Central memory CD8-positive, alpha-beta T cell (primary cell): ENCODE data around the gene RNF212B.

Source experiments
- ATAC-seq: fragments of 150-1000 bp; cut with Tn5 transposase; replicated peaks from 2 replicates; pipeline ENCODE4 v1.10.0; 2022; ENCODE audit warnings: mild to moderate bottlenecking, moderate FRiP score, moderate number of reproducible peaks; ENCODE audit not compliant: poor library complexity, severe bottlenecking; ENCODE audit errors: extremely low read depth
- DNase-seq, 2 donors: peaks; one replicate each; pipeline ENCODE4 v3.0.0; 2021; ENCODE audit warnings: low spot score in 2 of 2
- H3K27ac Mint-ChIP-seq: one replicate; pipeline ENCODE4 v1.8.0; 2022; ENCODE audit warnings: low read depth, mild to moderate bottlenecking, moderate library complexity, mixed read lengths
- H3K27me3 Mint-ChIP-seq: one replicate; pipeline ENCODE4 v1.8.0; 2022; ENCODE audit warnings: mixed read lengths
- H3K36me3 Mint-ChIP-seq: one replicate; pipeline ENCODE4 v1.8.0; 2022; ENCODE audit warnings: mild to moderate bottlenecking, moderate library complexity, mixed read lengths; ENCODE audit not compliant: insufficient read depth
- H3K4me1 Mint-ChIP-seq: one replicate; pipeline ENCODE4 v1.8.0; 2022; ENCODE audit warnings: mixed read lengths
- H3K4me3 Mint-ChIP-seq: one replicate; pipeline ENCODE4 v1.8.0; 2022; ENCODE audit warnings: mild to moderate bottlenecking, moderate library complexity, mixed read lengths
- H3K9me3 Mint-ChIP-seq: one replicate; pipeline ENCODE4 v1.8.0; 2022; ENCODE audit warnings: mixed read lengths

The RNF212B gene

DNA sequence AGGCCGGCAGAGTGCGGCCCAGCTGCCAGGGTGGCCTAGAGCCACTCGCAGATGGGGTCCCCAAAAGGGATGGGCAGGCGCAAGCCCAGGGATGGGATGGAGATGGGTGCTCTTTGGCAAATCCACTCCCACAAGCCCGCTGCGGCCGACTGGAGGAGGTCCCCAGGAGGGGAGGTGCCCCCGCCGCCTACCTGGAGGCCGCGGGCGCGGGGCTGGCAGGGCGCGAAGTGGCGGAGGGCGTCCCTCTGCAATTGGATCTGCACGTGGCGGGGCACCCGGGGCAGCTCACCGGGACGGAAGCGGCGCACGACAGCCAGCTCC is 64.2 kb downstream of the RNF212B start:
- peaks cover 14% of the 10 kb centered on the region for H3K27me3 Mint-ChIP-seq
- peak overlapping the region; percentile 93 for H3K27ac Mint-ChIP-seq
- no peaks in the 10 kb centered on the region for H3K9me3 Mint-ChIP-seq
- ATAC-seq, result peak; percentile 30
- peaks cover 16% of the 10 kb centered on the region for H3K36me3 Mint-ChIP-seq
- H3K4me1 Mint-ChIP-seq, result peaks cover 34% of the 10 kb centered on the region
- peak overlapping the region; percentile 97 for H3K4me3 Mint-ChIP-seq
- DNase-seq, result peak in 1 of 2 donors; percentile 67

DNA sequence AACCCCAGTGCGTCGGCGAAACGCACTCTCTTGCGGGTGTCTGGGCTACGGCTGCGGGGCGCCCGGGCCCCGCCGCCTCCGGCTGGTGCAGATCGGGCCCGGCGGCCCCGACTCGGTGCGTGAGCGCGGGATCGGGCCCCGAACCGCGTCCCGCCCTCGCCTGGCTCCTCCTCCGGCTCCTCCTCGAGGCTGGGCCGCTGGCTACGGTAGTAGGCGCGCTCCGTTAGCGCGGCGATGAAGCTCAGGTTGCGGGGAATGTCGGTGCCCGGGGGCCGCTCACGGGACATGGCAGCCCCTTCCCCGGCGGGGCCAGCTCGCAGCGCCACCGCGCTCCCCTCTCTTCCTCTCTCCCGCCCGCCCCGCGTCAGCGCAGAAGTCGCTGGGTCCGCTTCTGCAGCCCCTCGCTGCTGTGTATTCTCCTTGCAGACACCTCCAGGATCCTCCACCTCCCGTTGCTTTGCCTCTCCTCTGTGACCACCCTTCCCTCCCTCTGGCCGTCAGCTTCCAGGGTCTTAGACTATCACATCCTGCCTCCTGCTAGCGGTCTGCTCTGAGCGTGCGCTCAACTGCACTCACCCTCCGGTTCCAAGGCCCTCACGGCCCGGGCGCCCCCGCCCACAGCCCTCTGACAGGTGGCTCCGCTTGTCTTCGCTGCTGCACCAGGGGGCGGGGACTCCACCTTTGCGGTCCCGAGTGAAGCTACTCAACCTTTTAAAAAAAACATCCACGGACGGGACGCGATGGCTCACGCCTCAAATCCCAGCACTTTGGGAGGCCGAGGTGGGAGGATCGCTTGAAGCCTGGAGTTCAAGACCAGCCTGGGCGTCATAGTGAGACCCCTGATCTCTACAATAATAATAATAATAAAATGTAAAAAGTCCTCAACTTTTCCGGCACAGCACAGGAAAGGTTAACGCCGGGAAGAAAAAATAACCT is 64.8 kb downstream of the RNF212B start, which contains the start of gene PPP1R3E:
TSS of gene PPP1R3E (minus strand) at position 570 of the 936 bp plus-strand sequence. CDS start at position 287, 283 bp downstream.
- H3K4me3 Mint-ChIP-seq, result peak within 1 kb of the TSS; percentile 97
- peaks cover 14% of the 10 kb centered on the region for H3K36me3 Mint-ChIP-seq
- DNase-seq (peak; percentile 63 to 65), ATAC-seq (peak; percentile 41)
- peak within 1 kb of the TSS; percentile 93 for H3K27ac Mint-ChIP-seq
- no peaks in the 10 kb centered on the region for H3K9me3 Mint-ChIP-seq
- peaks cover 20% of the 10 kb centered on the region for H3K27me3 Mint-ChIP-seq
- peaks cover 34% of the 10 kb centered on the region for H3K4me1 Mint-ChIP-seq

DNA sequence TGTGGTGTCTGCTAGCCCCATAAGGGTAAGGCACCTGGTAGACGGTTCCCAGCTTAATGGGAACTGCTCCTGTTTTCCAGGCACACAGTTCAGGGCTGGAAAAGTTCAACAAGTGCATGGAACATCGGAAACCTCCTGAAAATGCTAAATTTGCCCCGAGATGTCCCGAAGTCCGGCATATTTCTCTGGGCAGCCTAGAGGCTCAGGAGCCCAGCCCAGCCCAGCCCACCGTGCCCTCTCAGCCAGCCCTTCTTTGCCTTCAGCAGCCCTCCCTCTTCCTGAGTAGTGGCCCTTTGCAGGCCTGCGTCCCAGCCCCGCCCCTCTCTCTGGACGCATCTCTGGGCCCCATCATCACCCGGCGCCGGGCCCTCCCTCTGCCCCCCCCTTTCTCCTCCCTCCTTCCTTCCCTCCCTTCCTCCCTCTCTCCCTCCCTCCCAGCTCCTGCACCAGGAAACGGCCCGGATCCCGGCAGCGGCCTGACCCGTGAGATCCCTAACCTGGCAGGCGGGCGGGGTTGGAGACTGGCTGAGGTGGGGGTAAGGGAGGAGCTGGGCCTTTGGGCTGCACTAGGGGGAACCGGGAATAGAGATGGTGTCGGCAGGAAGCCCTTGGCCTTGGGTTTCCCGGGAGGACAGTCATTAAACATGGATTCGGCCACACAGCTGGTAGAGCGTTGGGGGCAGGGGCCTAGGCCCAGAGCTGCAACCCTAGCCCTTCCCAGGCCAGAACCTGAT is 68.8 kb downstream of the RNF212B start, which contains the start of gene BCL2L2:
TSS of gene BCL2L2 (plus strand) at position 422 of the 734 bp plus-strand sequence. CDS start 935 bp downstream, outside the sequence.
- no peak for DNase-seq
- Mint-ChIP-seq H3K4me1 (peaks cover 12% of the 10 kb centered on the region), H3K9me3 (no peaks in the 10 kb centered on the region), H3K4me3 (peak within 1 kb of the TSS; percentile 22), H3K27ac (peak within 1 kb of the TSS; percentile 76), H3K27me3 (peaks cover 39% of the 10 kb centered on the region), H3K36me3 (peaks cover 7% of the 10 kb centered on the region)
- no peak for ATAC-seq

DNA sequence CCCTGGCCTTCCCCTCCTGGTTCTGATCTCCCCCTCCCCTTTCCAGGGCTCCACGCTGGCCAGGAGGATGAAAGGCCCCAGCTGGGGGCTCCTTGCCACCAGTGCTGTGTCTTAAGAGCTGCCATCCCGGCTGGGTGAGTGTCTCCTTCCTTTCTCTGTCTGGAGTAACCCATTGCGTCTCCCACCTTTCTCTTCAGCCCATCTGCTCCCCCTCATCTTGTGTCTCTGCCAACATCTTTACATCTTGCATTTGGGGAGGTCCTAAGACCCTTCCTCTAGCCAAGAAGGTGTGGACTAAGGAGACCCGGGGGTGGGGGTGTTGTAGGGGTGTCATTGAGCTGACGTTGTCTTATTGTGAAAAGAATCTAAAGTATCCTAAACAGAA is 69.4 kb downstream of the RNF212B start:
- peaks cover 39% of the 10 kb centered on the region for H3K27me3 Mint-ChIP-seq
- peaks cover 12% of the 10 kb centered on the region for H3K4me1 Mint-ChIP-seq
- H3K4me3 Mint-ChIP-seq, result peak overlapping the region; percentile 22
- no peaks in the 10 kb centered on the region for H3K9me3 Mint-ChIP-seq
- DNase-seq (no peak), ATAC-seq (no peak)
- peaks cover 4% of the 10 kb centered on the region for H3K36me3 Mint-ChIP-seq
- H3K27ac Mint-ChIP-seq, result peak overlapping the region; percentile 76

DNA sequence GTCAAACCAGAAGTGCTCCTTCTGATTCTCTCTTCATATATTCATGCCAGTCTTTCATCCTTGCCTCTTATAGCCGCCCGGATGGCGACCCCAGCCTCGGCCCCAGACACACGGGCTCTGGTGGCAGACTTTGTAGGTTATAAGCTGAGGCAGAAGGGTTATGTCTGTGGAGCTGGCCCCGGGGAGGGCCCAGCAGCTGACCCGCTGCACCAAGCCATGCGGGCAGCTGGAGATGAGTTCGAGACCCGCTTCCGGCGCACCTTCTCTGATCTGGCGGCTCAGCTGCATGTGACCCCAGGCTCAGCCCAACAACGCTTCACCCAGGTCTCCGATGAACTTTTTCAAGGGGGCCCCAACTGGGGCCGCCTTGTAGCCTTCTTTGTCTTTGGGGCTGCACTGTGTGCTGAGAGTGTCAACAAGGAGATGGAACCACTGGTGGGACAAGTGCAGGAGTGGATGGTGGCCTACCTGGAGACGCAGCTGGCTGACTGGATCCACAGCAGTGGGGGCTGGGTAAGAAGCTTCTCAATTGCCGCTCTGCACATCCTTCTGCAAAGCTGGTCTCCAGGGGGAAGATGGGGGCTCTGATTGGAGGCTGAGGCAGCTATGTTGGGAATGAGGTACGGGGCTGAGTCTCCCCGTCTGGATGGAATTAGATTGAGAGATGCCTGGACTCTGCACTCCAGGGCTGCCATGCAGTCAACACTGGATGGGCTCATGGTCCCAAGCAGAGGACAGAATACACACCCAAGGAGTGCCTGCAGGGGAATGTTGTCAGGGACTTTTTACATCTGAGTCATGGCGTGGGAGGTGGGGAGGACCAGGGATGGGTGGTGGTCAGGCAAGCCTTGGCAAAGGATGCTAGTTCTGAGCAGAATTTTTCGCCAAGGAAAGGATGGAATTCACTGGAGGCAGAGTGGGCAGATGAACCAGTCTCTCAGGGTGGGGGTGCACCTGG is 70.2 kb downstream of the RNF212B start:
- Mint-ChIP-seq H3K4me1 (peaks cover 5% of the 10 kb centered on the region), H3K27me3 (peaks cover 39% of the 10 kb centered on the region), H3K36me3 (no peaks in the 10 kb centered on the region), H3K4me3 (no peak overlapping the region), H3K27ac (no peak overlapping the region), H3K9me3 (no peaks in the 10 kb centered on the region)
- ATAC-seq (no peak), DNase-seq (no peak)

DNA sequence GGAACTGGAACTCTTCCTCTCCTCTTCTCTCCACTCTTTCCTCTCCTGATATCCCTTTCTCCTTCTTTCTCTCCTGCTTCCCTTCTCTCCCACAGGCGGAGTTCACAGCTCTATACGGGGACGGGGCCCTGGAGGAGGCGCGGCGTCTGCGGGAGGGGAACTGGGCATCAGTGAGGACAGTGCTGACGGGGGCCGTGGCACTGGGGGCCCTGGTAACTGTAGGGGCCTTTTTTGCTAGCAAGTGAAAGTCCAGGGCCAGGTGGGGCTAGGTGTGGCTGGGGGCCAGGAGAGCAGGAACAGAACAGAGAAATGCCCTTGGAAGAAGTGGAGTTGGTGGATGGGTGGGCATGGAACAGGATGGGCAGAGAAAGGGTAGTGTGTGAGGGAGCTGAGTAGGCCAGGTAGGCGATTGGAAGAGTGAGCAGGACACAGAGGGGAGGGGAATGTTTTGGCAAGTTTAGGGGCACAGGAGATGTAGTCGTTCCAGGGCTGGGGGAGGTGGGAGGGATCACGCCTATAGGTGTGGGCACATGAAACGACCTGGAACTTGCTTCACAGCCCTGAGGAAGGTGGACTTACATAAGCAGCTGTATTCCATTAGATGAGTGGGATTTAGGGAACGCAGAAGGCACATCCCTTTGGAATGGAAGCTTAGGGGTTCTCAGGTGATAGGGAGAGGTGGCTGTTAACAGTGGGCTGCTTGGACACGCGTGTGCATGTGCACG is 71.1 kb downstream of the RNF212B start:
- no peak overlapping the region for H3K27ac Mint-ChIP-seq
- no peaks in the 10 kb centered on the region for H3K9me3 Mint-ChIP-seq
- no peaks in the 10 kb centered on the region for H3K36me3 Mint-ChIP-seq
- DNase-seq (no peak), ATAC-seq (no peak)
- H3K27me3 Mint-ChIP-seq, result peaks cover 39% of the 10 kb centered on the region
- H3K4me3 Mint-ChIP-seq, result no peak overlapping the region
- H3K4me1 Mint-ChIP-seq, result no peaks in the 10 kb centered on the region

DNA sequence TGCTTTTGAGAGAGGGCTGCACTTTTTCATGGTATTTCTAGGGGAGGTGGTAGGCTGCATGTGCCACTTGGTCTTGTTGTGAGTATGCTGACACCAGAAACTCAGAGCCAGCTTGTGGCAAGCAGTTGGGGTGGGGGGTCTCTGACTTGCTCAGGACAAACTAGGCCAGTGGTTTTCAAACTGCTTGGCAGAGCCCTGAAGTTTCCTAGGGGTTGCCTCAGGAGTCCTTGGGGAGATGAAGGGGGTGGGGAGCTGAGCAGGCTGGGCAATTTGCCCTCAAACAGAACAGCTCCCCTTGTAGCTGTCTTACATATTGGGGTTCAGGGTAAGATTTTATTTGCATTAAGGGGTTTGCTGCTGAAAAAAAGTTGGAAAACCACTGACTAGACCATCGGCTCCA is 72.8 kb downstream of the RNF212B start:
- Mint-ChIP-seq H3K36me3 (no peaks in the 10 kb centered on the region), H3K9me3 (no peaks in the 10 kb centered on the region), H3K27ac (no peak overlapping the region), H3K4me1 (no peaks in the 10 kb centered on the region), H3K4me3 (no peak overlapping the region), H3K27me3 (peaks cover 39% of the 10 kb centered on the region)
- no peak for ATAC-seq
- DNase-seq, result no peak

DNA sequence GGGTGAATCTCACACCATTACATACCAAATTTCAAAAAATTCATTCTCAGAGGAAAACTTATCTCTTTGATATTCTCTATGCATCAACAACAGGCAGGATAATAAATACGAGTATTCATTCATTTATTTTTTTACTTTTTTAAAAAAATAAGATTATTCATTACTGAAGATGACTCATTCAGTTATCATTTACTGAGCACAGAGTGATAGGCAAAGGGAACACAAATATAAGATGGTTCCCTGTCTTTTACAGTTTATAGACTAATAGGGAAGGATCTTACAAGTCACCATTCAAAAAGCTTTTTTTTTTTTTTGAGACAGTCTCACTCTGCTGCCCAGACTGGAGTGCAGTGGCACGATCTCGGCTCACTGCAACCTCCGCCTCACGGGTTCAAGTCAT is 78.6 kb downstream of the RNF212B start:
- no peaks in the 10 kb centered on the region for H3K27me3 Mint-ChIP-seq
- H3K36me3 Mint-ChIP-seq, result peaks cover 8% of the 10 kb centered on the region
- H3K27ac Mint-ChIP-seq, result no peak overlapping the region

DNA sequence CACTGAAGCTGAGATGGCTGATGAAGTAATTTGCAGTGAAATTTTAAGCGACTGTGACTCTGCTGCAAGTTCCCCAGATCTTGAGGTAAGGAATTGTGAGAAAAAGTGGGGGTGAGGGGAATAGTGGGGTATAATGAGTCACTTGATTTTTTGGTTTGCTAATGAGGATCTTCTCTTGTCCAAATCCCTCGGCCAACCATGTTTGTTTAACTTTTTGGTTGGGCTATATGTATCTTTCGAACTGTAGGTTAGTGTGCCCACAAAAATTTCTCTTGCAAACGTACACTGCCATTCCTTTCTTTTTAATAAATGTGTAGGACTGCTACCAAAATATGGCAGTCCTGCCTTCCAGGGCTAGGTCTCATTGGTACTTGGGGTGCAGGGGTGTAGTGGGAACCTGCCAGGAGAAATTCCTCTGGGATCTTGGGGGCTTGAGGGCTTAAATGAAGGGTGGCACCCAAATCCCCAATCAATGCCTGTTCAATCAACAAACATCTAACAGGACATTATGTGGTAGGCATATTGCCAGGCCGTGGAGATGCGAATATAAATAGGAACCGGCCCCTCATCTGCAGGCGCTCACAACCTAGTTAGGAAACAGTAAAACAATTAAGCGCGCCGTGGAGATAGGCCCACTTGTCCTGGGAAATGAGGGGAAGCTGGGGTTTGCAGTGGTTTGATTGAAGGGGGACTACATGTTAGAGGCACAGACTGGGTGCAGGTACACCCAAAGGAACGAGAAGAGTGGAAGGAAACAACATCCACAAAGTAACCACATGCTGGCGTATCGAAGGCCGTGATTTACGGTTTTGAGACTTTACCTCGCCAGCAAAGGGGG is 82.2 kb downstream of the RNF212B start:
- Mint-ChIP-seq H3K4me3 (peak overlapping the region; percentile 89), H3K9me3 (no peaks in the 10 kb centered on the region), H3K27me3 (no peaks in the 10 kb centered on the region), H3K36me3 (peaks cover 34% of the 10 kb centered on the region), H3K4me1 (peaks cover 31% of the 10 kb centered on the region), H3K27ac (peak overlapping the region; percentile 97)
- ATAC-seq, result no peak
- no peak for DNase-seq

More for the DNA sequence above, 78.6 kb downstream of the RNF212B start:
- Mint-ChIP-seq H3K4me1 (peaks cover 14% of the 10 kb centered on the region), H3K9me3 (no peaks in the 10 kb centered on the region), H3K4me3 (no peak overlapping the region)
- DNase-seq, result no peak
- ATAC-seq, result no peak

DNA sequence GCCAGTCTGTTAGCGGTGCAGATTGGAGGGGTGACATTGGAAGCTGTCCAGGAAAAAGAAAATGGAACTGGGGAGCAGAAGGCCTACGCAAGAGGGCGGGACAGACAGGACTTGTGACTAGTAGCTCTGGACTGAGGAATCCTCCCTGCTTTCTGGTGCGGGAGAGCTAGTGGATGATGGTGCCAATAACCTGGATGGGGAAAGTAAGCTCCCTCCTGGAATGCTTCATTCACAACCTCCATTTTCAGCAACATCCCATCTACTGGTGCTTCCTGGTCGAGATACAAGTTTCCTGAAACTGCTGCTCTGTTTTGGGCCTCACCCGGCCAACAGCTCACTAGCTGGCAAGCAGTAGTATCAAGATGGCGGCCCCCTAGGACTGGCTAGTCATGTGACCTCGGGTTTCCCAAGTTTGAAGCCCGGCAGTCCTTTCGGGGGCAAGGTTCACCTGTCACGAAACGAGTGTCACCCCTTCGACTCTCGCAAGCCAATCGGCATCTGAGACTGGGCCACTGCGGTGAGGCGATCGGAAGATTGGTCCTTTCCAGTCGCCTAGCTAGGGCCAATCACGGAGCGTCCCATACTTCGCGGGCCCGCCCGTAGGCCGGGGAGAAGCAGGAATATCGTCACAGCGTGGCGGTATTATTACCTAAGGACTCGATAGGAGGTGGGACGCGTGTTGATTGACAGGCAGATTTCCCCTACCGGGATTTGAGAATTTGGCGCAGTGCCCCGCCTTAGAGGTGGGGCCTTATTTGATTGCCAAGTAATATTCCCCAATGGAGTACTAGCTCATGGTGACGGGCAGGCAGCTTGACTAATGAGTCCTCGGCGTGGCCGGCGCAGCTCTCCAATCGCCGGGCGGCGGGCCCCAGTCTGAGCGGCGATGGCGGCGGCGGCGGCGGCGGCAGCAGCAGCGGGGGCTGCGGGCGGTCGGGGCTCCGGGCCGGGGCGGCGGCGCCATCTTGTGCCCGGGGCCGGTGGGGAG is 83.1 kb downstream of the RNF212B start, which contains the start of gene PABPN1:
TSS of gene PABPN1 (plus strand) at position 874 of the 988 bp plus-strand sequence. CDS start at position 887, 13 bp downstream.
- ATAC-seq (peak; percentile 90), DNase-seq (peak; percentile 93 to 98)
- Mint-ChIP-seq H3K9me3 (no peaks in the 10 kb centered on the region), H3K4me3 (peak within 1 kb of the TSS; percentile 89), H3K27me3 (no peaks in the 10 kb centered on the region), H3K4me1 (peaks cover 32% of the 10 kb centered on the region), H3K27ac (peak within 1 kb of the TSS; percentile 97), H3K36me3 (peaks cover 42% of the 10 kb centered on the region)
